ENCODE data around the gene FAAP100.
"Not testable (repeated sequence)": the region's sequence is repeated elsewhere in the genome, so short reads cannot be mapped to it uniquely, and the experiment has no call there.

Gene FAAP100, protein sequence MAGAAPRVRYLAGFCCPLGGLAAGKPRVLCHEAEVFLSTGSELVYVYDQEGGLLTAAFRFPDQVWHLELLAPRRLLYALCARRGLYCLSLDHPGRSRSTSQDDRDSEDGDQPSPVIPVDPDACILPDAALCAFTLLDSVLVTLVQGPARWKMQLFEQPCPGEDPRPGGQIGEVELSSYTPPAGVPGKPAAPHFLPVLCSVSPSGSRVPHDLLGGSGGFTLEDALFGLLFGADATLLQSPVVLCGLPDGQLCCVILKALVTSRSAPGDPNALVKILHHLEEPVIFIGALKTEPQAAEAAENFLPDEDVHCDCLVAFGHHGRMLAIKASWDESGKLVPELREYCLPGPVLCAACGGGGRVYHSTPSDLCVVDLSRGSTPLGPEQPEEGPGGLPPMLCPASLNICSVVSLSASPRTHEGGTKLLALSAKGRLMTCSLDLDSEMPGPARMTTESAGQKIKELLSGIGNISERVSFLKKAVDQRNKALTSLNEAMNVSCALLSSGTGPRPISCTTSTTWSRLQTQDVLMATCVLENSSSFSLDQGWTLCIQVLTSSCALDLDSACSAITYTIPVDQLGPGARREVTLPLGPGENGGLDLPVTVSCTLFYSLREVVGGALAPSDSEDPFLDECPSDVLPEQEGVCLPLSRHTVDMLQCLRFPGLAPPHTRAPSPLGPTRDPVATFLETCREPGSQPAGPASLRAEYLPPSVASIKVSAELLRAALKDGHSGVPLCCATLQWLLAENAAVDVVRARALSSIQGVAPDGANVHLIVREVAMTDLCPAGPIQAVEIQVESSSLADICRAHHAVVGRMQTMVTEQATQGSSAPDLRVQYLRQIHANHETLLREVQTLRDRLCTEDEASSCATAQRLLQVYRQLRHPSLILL

DNA sequence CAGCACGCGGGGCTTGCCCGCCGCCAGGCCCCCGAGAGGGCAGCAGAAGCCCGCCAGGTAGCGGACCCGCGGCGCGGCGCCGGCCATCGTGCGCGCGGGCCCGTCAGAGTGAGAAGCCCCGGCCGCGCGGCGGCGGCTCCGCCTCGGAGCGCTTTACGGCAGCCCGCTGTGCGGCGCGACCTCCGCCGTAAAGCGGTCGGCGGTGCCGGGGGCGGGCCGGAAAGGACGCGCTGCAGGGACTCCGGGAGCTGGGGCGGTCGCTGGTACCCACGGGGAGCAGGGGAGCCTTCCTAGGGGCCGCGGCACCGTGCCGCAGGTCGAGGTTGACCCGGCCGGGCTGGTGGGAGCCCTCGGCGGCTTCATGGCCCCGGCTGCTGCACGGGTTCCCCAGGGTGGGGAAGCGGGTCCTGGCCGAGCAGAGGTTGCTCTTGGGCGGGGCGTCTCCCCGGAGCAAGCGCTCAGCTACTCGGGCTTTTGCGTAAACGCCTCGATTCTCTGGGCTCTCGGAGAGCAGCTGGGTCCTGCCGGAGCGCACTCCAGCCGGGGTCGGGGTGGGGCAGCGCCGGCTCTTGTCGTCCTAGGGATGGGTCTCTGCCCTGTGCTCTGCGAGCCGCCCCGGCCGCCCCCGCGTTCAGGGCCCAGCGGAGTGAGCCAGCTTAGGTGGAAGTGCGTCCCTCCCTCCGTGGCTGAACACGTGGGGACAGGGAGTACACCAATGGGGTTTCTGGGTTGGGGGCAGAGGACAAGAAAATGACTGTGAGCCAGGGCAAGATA is at the start of gene FAAP100:
TSS of gene FAAP100 (minus strand) at position 110 of the 774 bp plus-strand sequence. CDS start at position 87, 23 bp downstream.
- peak; percentile 89 for DNase-seq

DNA sequence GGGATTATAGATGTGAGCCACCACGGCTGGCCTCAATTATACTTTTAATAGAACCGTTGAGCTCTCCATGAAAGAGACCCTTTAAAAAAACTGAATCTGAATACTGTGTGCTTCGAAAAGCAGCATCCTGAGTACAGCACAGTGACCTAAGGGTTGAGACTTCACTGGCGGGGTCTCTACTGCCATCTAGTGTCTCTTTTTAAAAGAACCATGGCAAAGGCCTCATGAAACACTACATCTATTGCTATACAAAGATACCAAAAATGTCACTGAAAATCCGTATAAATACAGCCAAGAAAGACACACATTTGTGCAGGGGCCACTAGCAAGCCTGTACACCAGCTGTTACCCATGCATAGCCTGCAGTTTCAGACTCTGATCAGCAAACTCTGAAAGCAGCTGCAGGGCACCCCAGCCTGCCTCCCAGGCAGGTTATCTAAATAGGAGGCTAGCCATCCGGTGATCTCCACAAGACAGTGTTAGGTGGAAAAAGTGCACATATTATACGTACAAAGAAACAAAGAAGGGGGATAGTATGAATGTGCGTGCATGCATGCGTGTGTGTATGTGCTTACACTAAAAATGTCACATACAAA is 49.5 kb upstream of the FAAP100 start:
- peak; percentile 64 for DNase-seq

DNA sequence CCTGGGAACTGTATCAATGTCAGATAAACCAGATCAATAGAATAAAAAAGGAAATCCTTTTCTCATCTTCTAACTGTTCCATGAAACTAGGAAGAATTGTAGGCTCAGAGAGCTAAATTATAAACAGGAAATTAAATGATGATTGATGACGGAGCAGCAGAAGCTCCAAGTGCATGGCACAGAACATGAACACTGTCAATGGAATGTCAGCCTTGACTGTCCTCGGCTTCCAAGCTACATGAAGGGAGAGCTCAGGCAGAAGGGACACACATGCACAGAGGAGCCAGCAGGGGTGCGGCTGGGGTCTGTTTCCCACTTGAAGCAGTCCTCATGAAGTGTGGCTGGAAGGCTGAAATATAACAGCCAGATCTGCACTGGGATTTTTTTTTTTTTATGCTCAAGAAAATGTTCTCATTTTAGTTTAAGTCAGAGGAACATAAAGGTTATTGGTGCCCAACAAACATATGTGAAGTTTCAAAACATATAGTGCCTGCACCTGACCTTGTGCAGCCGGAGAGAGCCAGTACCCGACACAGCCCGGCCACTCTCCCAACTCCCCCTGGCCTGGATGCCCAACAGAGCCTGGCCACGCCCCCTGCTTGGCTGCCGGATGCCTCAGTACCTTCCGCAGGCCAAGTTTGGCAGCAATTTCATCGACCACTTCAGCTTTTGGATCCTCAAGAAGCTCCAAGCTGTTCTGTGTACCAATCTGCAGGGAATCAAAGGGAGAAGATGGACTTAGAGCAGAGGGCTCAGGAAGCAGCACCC is 47.8 kb upstream of the FAAP100 start:
- no peak for DNase-seq

DNA sequence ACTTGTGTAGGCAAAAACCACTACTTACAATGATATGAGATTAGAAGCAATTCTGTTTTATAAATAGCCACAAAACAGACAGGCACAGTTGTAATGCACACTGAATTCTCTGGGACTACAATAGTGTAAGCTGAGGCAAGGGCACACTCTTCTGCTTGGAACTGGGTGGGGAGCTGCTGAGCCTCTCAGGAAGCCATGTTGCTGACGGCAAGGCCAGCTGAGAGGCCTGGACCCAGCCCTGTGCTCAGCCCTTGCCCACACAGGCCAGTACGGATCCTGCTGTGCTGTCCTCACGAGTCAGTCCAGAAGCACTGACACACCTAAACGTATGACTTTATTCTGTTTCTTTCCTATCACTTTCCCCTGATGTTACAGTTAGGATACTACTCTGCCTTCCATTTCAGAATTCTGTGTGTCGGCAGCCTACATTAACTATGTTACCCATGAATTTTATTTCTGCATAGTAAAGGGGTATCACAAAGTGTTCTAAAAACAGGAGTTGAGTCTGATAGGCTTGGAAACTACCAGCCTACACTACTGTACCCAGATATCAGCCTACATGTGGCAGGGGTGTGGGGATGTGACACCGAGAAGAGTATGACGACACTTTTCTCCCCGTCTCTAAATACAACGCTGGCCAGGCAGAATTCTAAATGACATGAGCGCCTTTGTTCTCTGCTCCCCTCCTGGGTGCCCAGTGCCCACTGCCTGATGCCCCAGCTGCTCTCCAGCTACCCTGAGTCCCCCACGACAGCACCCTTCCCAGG is 41.1 kb upstream of the FAAP100 start:
- DNase-seq, result no peak

DNA sequence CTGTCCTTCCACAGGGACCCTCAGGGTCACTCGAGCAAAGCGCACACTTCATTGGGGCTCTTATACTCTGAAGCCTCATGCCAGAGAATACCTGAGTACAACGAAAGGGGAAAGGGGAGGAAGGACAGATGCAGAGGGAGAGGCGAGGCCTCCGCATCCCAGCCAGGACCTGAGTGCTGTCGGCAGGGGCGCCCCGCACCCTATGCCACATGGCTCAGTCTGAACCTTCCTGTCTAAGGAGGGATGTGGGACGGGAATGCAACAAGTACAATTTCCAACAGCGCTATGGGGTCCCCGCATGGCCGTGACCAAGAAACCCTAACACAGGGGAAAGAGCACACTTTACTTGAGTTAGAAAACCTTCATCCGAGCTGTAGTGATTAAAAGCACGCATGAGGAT is 39.8 kb upstream of the FAAP100 start:
- DNase-seq, result no peak

DNA sequence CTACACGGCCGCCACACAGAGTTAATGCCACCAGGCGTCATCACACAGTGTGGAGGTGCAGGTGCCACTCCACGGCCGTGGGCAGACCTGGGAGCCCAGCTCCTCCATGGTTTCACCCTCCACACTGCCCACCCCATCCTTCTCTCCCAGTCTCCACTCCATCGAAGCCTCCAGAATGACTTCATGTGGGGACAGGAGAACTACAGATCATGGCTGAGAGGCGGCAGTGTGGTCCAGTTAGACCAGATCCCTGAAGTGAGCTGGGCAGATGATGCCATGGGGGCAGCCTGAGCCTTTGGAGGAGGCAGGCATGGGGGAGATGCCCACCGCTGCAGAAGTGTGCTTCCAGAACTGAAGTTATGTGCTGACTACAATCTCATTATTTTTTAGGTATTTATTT is 38.0 kb upstream of the FAAP100 start:
- DNase-seq, result no peak

DNA sequence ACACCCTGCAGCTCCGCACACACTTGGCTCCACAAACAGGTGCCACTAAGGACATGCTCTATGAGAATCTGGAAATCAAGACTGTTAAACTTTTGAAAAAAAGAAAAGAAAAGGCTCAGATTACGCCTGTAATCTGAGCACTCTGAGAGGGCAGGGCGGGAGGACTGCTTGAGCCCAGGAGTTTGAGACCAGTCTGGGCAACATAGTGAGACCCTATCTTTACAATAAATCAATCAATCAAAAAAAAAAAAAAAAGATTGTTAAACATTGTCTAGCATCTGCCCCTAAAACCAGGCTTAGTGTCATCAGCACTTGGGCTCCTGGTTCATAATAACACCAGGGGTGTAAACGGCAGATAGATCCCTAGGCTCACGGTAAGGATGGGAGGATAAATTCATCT is 37.5 kb upstream of the FAAP100 start:
- no peak for DNase-seq

DNA sequence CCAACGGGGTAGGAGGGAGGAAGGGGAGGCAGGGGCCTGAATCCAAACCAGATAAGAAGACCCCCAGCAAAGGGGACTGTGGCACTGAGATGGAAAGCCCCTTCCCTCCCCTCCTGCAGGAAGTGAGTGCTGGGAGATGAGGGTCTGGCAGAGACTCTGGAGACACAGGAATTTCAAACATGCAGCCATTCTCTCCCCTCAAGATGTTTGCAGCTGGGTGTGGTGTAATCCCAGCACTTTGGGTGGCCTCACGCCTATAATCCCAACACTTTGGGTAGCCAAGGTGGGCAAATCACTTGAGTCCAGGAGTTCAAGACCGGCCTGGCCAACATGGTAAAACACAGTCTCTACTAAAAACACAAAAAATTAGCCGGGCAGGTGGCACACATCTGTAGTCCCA is 33.9 kb upstream of the FAAP100 start:
- no peak for DNase-seq

DNA sequence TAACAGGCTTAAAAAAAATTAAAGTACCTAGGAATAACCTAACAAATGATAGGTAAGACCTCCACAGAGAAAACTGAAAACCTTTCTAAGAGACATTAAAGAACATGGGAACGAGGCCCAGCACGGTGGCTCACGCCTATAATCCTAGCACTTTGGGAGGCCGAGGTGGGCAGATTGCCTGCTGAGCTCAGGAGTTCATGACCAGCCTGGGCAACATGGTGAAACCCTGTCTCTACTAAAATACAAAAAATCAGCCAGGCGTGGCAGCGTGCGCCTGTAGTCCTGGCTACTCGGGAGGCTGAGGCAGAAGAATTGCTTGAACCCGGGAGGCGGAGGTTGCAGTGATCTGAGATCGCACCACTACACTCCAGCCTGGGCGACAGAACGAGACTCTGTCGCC is 32.6 kb upstream of the FAAP100 start:
- not testable (repeated sequence) for DNase-seq

DNA sequence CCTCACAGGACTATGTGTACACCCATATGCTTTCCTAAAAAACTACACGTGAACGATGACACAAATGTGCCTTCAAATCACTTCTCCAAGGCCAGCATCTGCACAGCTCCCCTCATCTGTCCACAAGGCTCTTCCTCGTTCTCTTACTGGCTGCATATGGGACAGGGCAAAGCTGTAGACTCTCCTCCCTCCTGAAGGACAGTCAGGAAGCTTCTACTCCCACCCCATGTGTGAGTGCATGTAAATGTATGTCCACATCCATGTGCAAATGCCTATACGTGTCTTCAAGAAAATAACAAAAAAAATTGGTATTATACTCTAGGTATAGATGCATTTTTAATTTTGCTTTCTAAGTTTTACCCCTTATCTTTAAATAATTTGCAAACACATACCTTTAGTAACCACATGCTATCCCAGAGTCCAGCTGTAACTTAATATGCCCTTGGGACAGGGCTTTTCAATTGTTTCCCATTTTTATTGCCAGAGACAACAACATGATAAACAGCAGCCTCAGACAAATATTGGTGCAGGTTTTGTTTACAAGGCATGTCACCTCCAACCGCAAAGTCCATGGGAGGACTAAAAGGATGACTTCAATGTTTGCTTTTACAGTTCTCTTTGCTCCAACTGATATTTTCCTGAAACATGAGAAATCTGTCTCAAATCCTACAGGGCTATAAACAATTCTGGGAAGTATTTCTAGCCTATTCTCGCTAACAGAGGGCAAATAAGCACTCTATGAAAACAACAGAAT is 31.6 kb upstream of the FAAP100 start:
- DNase-seq, result no peak

DNA sequence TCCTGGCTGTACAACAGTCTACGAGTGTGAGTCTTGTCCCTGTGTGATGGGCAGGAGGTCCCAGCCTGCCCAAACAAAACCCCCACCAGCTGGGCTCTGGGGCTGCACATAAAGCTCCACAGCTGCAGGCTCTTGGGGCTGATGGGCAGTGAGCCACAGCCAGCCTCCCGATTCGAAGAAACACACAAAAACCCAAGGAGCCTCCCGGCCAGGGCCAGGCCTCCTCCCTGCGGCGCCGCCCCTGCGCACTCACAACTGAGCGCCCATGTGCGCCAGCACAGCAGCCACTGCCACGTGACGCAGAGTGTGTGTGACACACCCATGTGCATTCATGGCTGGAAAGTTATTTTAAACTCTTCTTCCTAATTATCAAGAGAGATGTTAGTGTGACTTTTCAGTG is 30.6 kb upstream of the FAAP100 start:
- no peak for DNase-seq

DNA sequence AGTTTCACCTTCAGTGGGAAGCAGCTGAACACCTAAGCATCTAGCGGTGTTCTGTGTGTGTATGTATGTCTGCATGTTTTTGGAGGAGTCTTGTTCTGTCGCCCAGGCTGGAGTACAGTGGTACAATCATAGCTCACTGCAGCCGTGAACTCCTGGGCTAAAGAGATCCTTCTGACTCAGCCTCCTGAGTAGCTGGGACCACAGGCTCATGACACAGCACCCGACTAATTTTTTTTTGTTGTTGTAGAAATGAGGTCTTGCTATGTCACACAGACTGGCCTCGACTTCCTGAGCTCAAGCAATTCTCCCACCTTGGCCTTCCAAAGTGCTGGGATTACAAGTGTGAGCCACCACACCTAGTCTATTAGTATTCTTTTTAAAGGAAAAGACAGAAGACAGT is 30.2 kb upstream of the FAAP100 start:
- no peak for DNase-seq

DNA sequence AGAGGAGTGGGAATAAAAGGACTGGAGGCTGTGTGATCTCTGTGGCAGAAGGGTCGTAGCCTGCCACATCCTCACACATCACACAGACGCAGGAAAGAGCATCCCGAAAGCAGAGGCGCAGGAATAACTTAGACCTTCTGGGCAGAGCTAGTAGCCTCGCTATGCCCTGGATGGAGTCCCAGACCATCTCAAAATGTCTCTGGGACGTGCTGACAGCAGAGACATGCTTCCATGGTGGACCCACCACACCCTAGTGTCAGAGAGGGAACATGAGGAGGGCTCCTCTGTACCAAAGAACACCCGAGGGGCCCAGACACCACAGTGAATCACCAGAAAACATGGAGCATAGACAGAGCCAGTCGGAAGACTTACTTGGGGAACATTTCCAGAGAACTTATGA is 29.6 kb upstream of the FAAP100 start:
- DNase-seq, result no peak

DNA sequence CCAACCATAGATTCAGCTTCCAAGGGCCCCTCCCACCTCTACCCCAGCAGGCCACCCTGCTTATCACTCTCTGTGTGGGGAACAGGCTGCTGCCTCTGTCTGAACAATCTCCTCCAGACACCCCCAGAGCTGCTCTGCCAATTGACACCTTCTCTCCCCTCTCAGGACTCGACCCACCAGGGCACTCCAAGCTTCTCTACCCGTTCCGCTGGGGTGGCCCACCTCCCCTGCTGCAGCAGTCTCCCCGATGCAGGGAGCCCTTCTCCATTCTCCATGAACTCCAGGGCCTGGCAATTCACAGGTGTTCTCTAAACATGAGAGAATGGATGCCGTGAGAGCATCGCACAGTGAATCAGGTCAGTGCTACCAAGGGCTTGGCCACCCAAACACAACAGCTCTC is 28.3 kb upstream of the FAAP100 start:
- DNase-seq, result no peak

DNA sequence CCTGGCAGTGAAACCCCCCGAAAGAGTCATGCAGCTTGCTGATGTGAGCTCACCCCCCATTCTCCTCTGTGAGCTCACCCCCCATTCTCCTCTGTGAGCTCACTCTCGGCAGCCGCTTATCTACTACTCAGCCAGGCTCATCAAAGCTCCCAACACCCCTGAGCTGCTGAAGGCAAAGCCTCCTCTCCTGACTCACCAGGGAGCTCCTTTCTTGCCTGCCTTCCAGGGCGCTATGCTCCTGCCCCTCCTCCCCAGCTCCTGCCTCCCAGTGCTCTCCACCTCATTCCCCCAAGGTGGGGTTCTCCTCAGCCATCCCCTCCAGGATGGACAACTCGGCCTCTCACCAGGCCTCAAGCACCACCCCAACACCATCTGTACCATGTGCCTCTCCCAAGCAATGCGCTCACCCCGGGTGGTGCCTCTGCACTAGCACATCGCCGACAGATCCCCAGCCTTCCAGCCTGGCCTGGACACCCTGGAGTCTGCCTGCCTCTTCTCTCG is 27.7 kb upstream of the FAAP100 start:
- DNase-seq, result no peak

DNA sequence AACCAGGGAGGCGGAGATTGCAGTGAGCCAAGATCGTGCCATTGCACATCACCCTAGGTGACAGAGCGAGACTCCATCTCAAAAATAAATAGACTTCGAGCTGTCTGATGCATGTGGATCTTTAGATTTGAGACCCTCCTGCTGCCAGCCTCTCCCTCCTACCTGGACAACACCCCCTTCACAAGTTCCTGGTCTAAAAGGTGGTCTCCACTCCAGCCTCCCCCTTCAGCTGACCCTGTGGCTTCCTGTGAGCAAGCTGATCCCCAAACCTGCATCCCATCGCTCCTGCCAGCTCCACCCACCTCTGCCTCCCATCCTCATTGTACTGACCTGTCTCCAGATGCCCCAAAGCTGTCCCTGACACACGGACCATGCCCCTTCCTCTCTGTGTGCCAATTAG is 27.1 kb upstream of the FAAP100 start:
- DNase-seq, result no peak

DNA sequence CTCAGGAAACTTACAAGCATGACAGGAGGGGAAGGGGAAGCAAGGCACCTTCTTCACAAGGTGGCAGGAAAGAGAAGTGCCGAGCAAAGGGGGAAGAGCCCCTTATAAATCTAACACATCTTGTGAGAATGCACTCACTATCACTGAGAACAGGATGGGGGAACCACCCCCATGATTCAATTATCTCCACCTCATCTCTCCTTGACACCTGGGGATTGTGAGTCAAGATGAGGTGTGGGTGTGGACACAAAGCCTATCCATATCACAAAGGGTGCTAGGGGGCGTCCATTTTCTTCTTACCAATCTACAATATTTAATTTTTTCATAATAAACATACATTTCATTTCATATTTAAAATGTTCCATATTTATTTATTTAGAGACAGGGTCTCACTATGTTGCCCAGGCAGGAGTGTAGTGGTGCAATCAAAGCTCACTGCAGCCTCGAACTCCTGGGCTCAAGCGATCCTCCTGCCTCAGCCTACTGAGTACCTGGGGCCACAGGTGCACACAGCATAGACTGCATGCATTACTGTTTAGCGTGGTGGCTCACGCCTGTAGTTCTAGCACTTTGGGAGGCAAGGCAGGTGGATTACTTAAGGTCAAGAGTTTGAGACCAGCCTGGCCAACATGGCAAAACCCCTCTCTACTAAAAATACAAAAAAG is 26.5 kb upstream of the FAAP100 start:
- no peak for DNase-seq

DNA sequence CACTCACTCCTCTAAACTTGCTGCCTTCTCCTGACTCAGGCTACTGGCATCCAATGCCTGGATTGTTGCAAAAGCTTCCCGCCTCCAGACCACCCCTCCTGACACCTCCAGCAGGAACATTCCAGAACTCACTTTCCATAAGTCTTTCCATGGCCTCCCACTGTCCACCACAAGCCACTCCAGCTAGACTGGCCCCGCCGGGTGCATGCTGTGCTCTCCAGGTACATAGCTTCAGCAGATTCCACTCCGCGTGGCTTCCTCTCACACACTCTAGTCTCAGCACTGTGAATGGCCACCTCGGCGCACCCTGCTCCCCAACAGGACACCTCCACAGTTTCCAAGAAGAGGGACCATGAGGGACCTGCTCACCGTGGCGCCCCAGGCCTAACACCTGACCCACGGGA is 25.9 kb upstream of the FAAP100 start:
- no peak for DNase-seq

DNA sequence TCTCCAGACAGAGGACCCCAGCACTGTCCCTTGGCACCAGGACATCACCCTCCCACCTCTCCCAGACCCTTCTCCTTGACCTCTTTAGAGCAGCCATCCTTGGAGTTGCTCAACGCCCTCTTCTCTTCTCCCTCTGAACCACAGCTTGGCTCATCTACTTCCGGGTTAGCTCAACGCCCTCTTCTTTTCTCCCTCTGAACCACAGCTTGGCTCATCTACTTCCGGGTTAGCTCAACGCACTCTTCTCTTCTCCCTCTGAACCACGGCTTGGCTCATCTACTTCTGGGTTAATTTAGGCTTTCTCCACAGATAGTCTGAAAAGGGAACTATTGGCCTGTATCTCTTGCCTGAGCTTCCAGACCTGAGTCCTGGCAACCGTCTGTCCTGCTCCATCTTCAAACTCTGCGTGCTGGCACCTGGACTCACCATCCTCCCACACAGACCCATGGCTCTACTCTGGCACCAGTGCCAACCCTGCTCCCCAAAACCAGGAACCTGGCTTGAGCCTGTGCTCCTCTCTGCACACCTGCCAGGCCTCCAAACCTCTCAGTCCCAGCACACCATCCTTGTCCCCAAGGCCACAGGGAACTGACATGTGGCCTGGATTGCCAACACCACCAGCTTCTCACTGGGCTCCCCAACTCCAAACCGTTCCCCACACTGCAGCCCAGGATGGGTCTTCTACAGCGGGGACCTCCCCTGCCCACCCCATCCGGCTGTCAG is 25.3 kb upstream of the FAAP100 start:
- peak; percentile 61 for DNase-seq
